PC-3 (cell line): Measurements from ENCODE around the gene RECQL5. TPM values are rescaled to one million over a fixed set of nuclear protein-coding genes. Genes with fewer than 3 reads are reported as not detected.

Source experiments
- ATAC-seq: fragments of 200-7000 bp; cut with Tn5 transposase; 2 replicates; pipeline ENCODE4 v1.9.1; 2020; ENCODE audit warnings: mild to moderate bottlenecking, moderate library complexity
- BruUV-seq: library from RNA; stranded (reverse); fragments of 400-500 nt; replicated peaks from 2 replicates; lab custom pipeline; 2021; lab: Mats Ljungman, UMichigan
- CTCF ChIA-PET: fragments of 300-600 bp; sonication (Branson Sonifier 250); formaldehyde crosslinking; loops from one replicate; lab custom pipeline; 2022; ENCODE audit warnings: antibody characterized with exemption; lab: Charles Lee
- POLR2A ChIA-PET: fragments of 300-600 bp; sonication (Branson Sonifier 250); formaldehyde crosslinking; loops from one replicate; lab custom pipeline; 2022; ENCODE audit warnings: antibody characterized with exemption; ENCODE audit not compliant: unreplicated experiment; lab: Charles Lee
- DNase-seq: peaks from one replicate; pipeline ENCODE4 v3.0.0-alpha.2; 2015
- H2AFZ ChIP-seq: fragments of 300-600 bp; sonication (generic); 2 replicates; pipeline ENCODE4 v1.6.0; 2016; ENCODE audit warnings: antibody characterized with exemption, low read length
- H3F3A ChIP-seq: fragments of 300-600 bp; sonication (generic); one replicate; pipeline ENCODE4 v1.6.0; 2017; ENCODE audit warnings: antibody characterized with exemption, low read length, control low read depth, mild to moderate bottlenecking; ENCODE audit not compliant: unreplicated experiment
- H3K27ac ChIP-seq: fragments of 300-600 bp; sonication (generic); 2 replicates; pipeline ENCODE4 v1.5.1; 2016; ENCODE audit warnings: mild to moderate bottlenecking, low read length
- H3K27me3 ChIP-seq: fragments of 300-600 bp; sonication (generic); 2 replicates; pipeline ENCODE4 v1.6.1; 2016; ENCODE audit warnings: low read length, mixed read lengths
- H3K36me3 ChIP-seq: fragments of 300-600 bp; sonication (generic); 2 replicates; pipeline ENCODE4 v1.6.1; 2016; ENCODE audit warnings: low read depth, mixed run types, low read length, mixed read lengths
- H3K4me1 ChIP-seq: fragments of 300-600 bp; sonication (generic); 2 replicates; pipeline ENCODE4 v1.5.1; 2016; ENCODE audit warnings: low read length; ENCODE audit not compliant: insufficient read depth
- H3K4me2 ChIP-seq: fragments of 300-600 bp; sonication (generic); 2 replicates; pipeline ENCODE4 v1.6.0; 2016; ENCODE audit warnings: low read length
- H3K4me3 ChIP-seq: fragments of 300-600 bp; sonication (generic); 2 replicates; pipeline ENCODE4 v1.5.1; 2016; ENCODE audit warnings: mild to moderate bottlenecking, low read length, mixed read lengths
- H3K79me2 ChIP-seq: fragments of 300-600 bp; sonication (generic); 2 replicates; pipeline ENCODE4 v1.6.1; 2017; ENCODE audit warnings: low read length, mixed read lengths
- H3K9ac ChIP-seq: fragments of 300-600 bp; sonication (generic); 2 replicates; pipeline ENCODE4 v1.6.0; 2016; ENCODE audit warnings: mild to moderate bottlenecking, low read length
- H3K9me2 ChIP-seq: fragments of 300-600 bp; sonication (generic); replicated peaks from 2 replicates; pipeline ENCODE4 v1.6.1; 2016; ENCODE audit warnings: mixed run types, low read length, mixed read lengths
- H3K9me3 ChIP-seq: fragments of 300-600 bp; sonication (generic); 2 replicates; pipeline ENCODE4 v1.6.1; 2016; ENCODE audit warnings: low read length, mixed read lengths
- H4K20me1 ChIP-seq: fragments of 300-600 bp; sonication (generic); 2 replicates; pipeline ENCODE4 v1.6.1; 2016; ENCODE audit warnings: low read length, mixed read lengths
- CTCF ChIP-seq: fragments of 300-600 bp; sonication (generic); conservative IDR thresholded peaks from 2 replicates; pipeline ENCODE4 v1.5.1; 2017; ENCODE audit warnings: antibody characterized with exemption, low read depth, mild to moderate bottlenecking, low read length
- EZH2 ChIP-seq: fragments of 300-600 bp; sonication (generic); IDR thresholded peaks from one replicate; pipeline ENCODE4 v1.6.1; 2017; ENCODE audit warnings: antibody characterized with exemption, mild to moderate bottlenecking, low read length; ENCODE audit not compliant: unreplicated experiment
- EZH2phosphoT487 ChIP-seq: fragments of 300-600 bp; sonication (generic); IDR thresholded peaks from 2 replicates; pipeline ENCODE4 v1.6.1; 2018; ENCODE audit warnings: mild to moderate bottlenecking, antibody characterized with exemption, low read length, borderline replicate concordance
- intact Hi-C: fragments of 100-400 bp; cut with micrococcal nuclease; formaldehyde crosslinking; loops from 2 replicates; pipeline ENCODE4 v1.9.0; 2023
- total RNA-seq: library from RNA; depleted of rRNA; stranded (reverse); fragments of >200 nt; gene quantifications from 2 replicates; pipeline ENCODE4 v1.2.3, GENCODE V29; 2014

Gene RECQL5
- total RNA-seq, 1 experiment from 2014 or later: 54.2 TPM

GRCh38 chr17:75596320-75597087, 70.5 kb downstream of the RECQL5 start:
- no peaks in the 10 kb centered on the region for H3K9me3 ChIP-seq
- no peak overlapping the region for H3K4me2 ChIP-seq
- CTCF ChIA-PET: interaction anchor here (0.8 kb wide), 1 partner anchor 12 kb away, joined by 3 read pairs; no protein-coding TSS in a partner anchor
- TF ChIP-seq CTCF (no peak), EZH2phosphoT487 (no peak), EZH2 (no peak)
- no peak overlapping the region for H3K4me3 ChIP-seq
- BruUV-seq: no TSS peak
- no peaks in the 10 kb centered on the region for H3K9me2 ChIP-seq
- no peak overlapping the region for H3K9ac ChIP-seq
- ATAC-seq (no peak), DNase-seq (no peak)
- H3K27ac ChIP-seq: no peak overlapping the region
- H2AFZ ChIP-seq: no peak overlapping the region
- intact Hi-C loops: no loop called here
- H3F3A ChIP-seq: no peaks in the 10 kb centered on the region
- H3K79me2 ChIP-seq: no peaks in the 10 kb centered on the region
- no peaks in the 10 kb centered on the region for H3K27me3 ChIP-seq
- POLR2A ChIA-PET: no interaction called here
- no peaks in the 10 kb centered on the region for H4K20me1 ChIP-seq
- H3K36me3 ChIP-seq: no peaks in the 10 kb centered on the region
- H3K4me1 ChIP-seq: peaks cover 13% of the 10 kb centered on the region

GRCh38 chr17:75595920-75596313, 71.0 kb downstream of the RECQL5 start:
- no TSS peak for BruUV-seq
- H3K9me2 ChIP-seq: no peaks in the 10 kb centered on the region
- H4K20me1 ChIP-seq: no peaks in the 10 kb centered on the region
- no peaks in the 10 kb centered on the region for H3K9me3 ChIP-seq
- H3K9ac ChIP-seq: no peak overlapping the region
- no peaks in the 10 kb centered on the region for H3K79me2 ChIP-seq
- intact Hi-C loops: no loop called here
- H3K4me1 ChIP-seq: peaks cover 7% of the 10 kb centered on the region
- no peak overlapping the region for H3K4me3 ChIP-seq
- no peaks in the 10 kb centered on the region for H3F3A ChIP-seq
- CTCF ChIA-PET: no interaction called here
- no peak overlapping the region for H2AFZ ChIP-seq
- POLR2A ChIA-PET: no interaction called here
- TF ChIP-seq EZH2phosphoT487 (no peak), CTCF (no peak), EZH2 (no peak)
- ATAC-seq: no peak
- H3K27me3 ChIP-seq: no peaks in the 10 kb centered on the region
- no peak overlapping the region for H3K27ac ChIP-seq
- no peak overlapping the region for H3K4me2 ChIP-seq
- no peaks in the 10 kb centered on the region for H3K36me3 ChIP-seq
- DNase-seq: no peak

GRCh38 chr17:75595284-75595919, 71.6 kb downstream of the RECQL5 start:
- H3K36me3 ChIP-seq: no peaks in the 10 kb centered on the region
- no peaks in the 10 kb centered on the region for H3K9me3 ChIP-seq
- no peak overlapping the region for H2AFZ ChIP-seq
- POLR2A ChIA-PET: no interaction called here
- H4K20me1 ChIP-seq: no peaks in the 10 kb centered on the region
- H3K27ac ChIP-seq: no peak overlapping the region
- no peak for DNase-seq
- H3K4me2 ChIP-seq: no peak overlapping the region
- H3K4me3 ChIP-seq: no peak overlapping the region
- no peaks in the 10 kb centered on the region for H3K27me3 ChIP-seq
- no peaks in the 10 kb centered on the region for H3F3A ChIP-seq
- no peaks in the 10 kb centered on the region for H3K9me2 ChIP-seq
- no TSS peak for BruUV-seq
- H3K9ac ChIP-seq: no peak overlapping the region
- no peak for ATAC-seq
- H3K79me2 ChIP-seq: no peaks in the 10 kb centered on the region
- CTCF ChIA-PET: no interaction called here
- intact Hi-C loops: no loop called here
- TF ChIP-seq EZH2phosphoT487 (no peak), EZH2 (no peak), CTCF (no peak)
- H3K4me1 ChIP-seq: peaks cover 3% of the 10 kb centered on the region
